Gastrocnemius medialis (tissue), 4 donors: Measurements from ENCODE around the gene FGF10. TPM values are rescaled to one million over a fixed set of nuclear protein-coding genes. Genes with fewer than 3 reads are reported as not detected.

Experiments used
- ATAC-seq, 2 donors: fragments of 150-250 bp; one replicate each; pipeline ENCODE4 v1.9.1; 2016
- DNase-seq, 2 donors: peaks; one replicate each; pipeline ENCODE4 v3.0.0-alpha.2; 2019
- H3K27ac ChIP-seq, 4 donors: fragments of 200-600 bp; sonication (generic); 1 replicate in 1 of 4; 2 replicates in 3 of 4; pipeline ENCODE4 v1.5.1; 2016 to 2018; ENCODE audit warnings: mild to moderate bottlenecking in 2 of 4, moderate library complexity in 1 of 4
- H3K27me3 ChIP-seq, 3 donors: fragments of 200-600 bp; sonication (generic) in 2 of 3; 1 replicate in 1 of 3; 2 replicates in 2 of 3; pipeline versions ENCODE4 v1.5.1 to v1.6.0; 2016 to 2019; ENCODE audit warnings: mild to moderate bottlenecking in 1 of 3, moderate library complexity in 1 of 3
- H3K36me3 ChIP-seq, 2 donors: fragments of 200-600 bp; sonication (generic) in 1 of 2; one replicate each; pipeline ENCODE4 v1.5.1; 2017 to 2018
- H3K4me1 ChIP-seq, 2 donors: fragments of 200-600 bp; sonication (generic) in 1 of 2; one replicate each; pipeline ENCODE4 v1.5.1; 2016 to 2017; ENCODE audit warnings: mild to moderate bottlenecking in 2 of 2
- H3K4me3 ChIP-seq, 4 donors: fragments of 200-600 bp; sonication (generic) in 3 of 4; 1 replicate in 1 of 4; 2 replicates in 3 of 4; pipeline ENCODE4 v1.5.1; 2016 to 2019; ENCODE audit warnings: mild to moderate bottlenecking in 2 of 4
- H3K9me3 ChIP-seq, 3 donors: fragments of 200-600 bp; sonication (generic) in 2 of 3; 1 replicate in 1 of 3; 2 replicates in 2 of 3; pipeline ENCODE4 v1.5.1; 2016 to 2019
- CTCF ChIP-seq, 5 experiments: fragments of 450-650 bp in 3 of 5; fragments of 200-600 bp in 2 of 5; sonication (generic) in 2 of 5; IDR thresholded peaks in 4 of 5; conservative IDR thresholded peaks in 1 of 5; 1 replicate in 4 of 5; 2 replicates in 1 of 5; pipeline ENCODE4 v1.5.1; 2016 to 2019; ENCODE audit warnings: antibody characterized with exemption in 5 of 5, mild to moderate bottlenecking in 3 of 5, moderate library complexity in 3 of 5
- POLR2A ChIP-seq, 2 donors: fragments of 450-650 bp; IDR thresholded peaks; one replicate each; pipeline ENCODE4 v1.6.1; 2017; ENCODE audit warnings: antibody characterized with exemption in 2 of 2, mild to moderate bottlenecking in 2 of 2, moderate library complexity in 2 of 2
- in situ Hi-C, 4 donors: fragments of 200-750 bp; cut with MboI; loops; one replicate each; pipeline versions ENCODE4 v1.15.0 to v1.8.0; 2017; ENCODE audit warnings: low sequenced_read_pairs in 4 of 4
- intact Hi-C: fragments of 100-400 bp; cut with DNase I; formaldehyde crosslinking; loops from one replicate; pipeline ENCODE4 v1.15.1; 2023; ENCODE audit warnings: low total_unique reads
- total RNA-seq, 4 donors: library from RNA; depleted of rRNA; stranded (reverse); fragments of >200 nt; gene quantifications; one replicate each; pipeline versions ENCODE4 v1.1.0 to v1.2.3, GENCODE V29; 2016

The FGF10 gene
- total RNA-seq, 4 donors from 2014 or later = 0.23 to 2.6 (median 0.76) TPM; not detected in 1

- no peaks in the 10 kb centered on the region for H3K4me1 ChIP-seq
- H3K27ac ChIP-seq = no peak overlapping the region
- no peaks in the 10 kb centered on the region for H3K27me3 ChIP-seq
- H3K4me3 ChIP-seq = no peak overlapping the region
- no peak for DNase-seq
- in situ Hi-C loops (no loop called here), intact Hi-C loops (no loop called here)
- H3K9me3 ChIP-seq = no peaks in the 10 kb centered on the region
- TF ChIP-seq CTCF (IDR thresholded peaks at IDR 0.05 in 4 of 5, conservative IDR thresholded peaks at IDR 0.05 in 1 of 5) = peak in 2 of 5 experiments; percentile 32 to 43
- TF ChIP-seq POLR2A (IDR thresholded peaks at IDR 0.05) = no peak
- H3K36me3 ChIP-seq = no peaks in the 10 kb centered on the region
- no peak for ATAC-seq
Measured at GRCh38 chr5:44332285-44332971, 56.8 kb downstream of the FGF10 start.

- H3K4me1 ChIP-seq = no peaks in the 10 kb centered on the region
- no peaks in the 10 kb centered on the region for H3K36me3 ChIP-seq
- TF ChIP-seq CTCF (IDR thresholded peaks at IDR 0.05 in 4 of 5, conservative IDR thresholded peaks at IDR 0.05 in 1 of 5) (no peak), POLR2A (IDR thresholded peaks at IDR 0.05) (no peak)
- no peaks in the 10 kb centered on the region for H3K27me3 ChIP-seq
- DNase-seq = no peak
- in situ Hi-C loops (no loop called here), intact Hi-C loops (no loop called here)
- no peak overlapping the region for H3K27ac ChIP-seq
- H3K9me3 ChIP-seq = no peaks in the 10 kb centered on the region
- ATAC-seq = no peak
- no peak overlapping the region for H3K4me3 ChIP-seq
Measured at GRCh38 chr5:44331471-44332050, 57.7 kb downstream of the FGF10 start.

- H3K27ac ChIP-seq = no peak overlapping the region
- H3K4me3 ChIP-seq = no peak overlapping the region
- no peaks in the 10 kb centered on the region for H3K27me3 ChIP-seq
- intact Hi-C loops = no loop called here
- in situ Hi-C loops = no loop called here
- no peaks in the 10 kb centered on the region for H3K9me3 ChIP-seq
- no peak for TF ChIP-seq POLR2A (IDR thresholded peaks at IDR 0.05)
- no peak for TF ChIP-seq CTCF (IDR thresholded peaks at IDR 0.05 in 4 of 5, conservative IDR thresholded peaks at IDR 0.05 in 1 of 5)
- H3K4me1 ChIP-seq = no peaks in the 10 kb centered on the region
- H3K36me3 ChIP-seq = no peaks in the 10 kb centered on the region
- no peak for ATAC-seq
- DNase-seq = no peak
Measured at GRCh38 chr5:44329716-44330115, 59.5 kb downstream of the FGF10 start.

- TF ChIP-seq CTCF (IDR thresholded peaks at IDR 0.05 in 4 of 5, conservative IDR thresholded peaks at IDR 0.05 in 1 of 5) = no peak
- TF ChIP-seq POLR2A (IDR thresholded peaks at IDR 0.05) = no peak
- H3K27ac ChIP-seq = no peak overlapping the region
- H3K9me3 ChIP-seq = no peaks in the 10 kb centered on the region
- H3K4me1 ChIP-seq = no peaks in the 10 kb centered on the region
- in situ Hi-C loops (no loop called here), intact Hi-C loops (no loop called here)
- no peaks in the 10 kb centered on the region for H3K36me3 ChIP-seq
- DNase-seq (no peak), ATAC-seq (no peak)
- no peaks in the 10 kb centered on the region for H3K27me3 ChIP-seq
- H3K4me3 ChIP-seq = no peak overlapping the region
Measured at GRCh38 chr5:44321144-44321725, 68.0 kb downstream of the FGF10 start.
